GM19351 (cell line): ENCODE results near the gene TOR1B.

Experiments
- ATAC-seq: cut with Tn5 transposase; IDR thresholded peaks from one replicate; pipeline ENCODE4 v1.9.1; 2021; ENCODE audit warnings: mild to moderate bottlenecking, moderate library complexity; ENCODE audit not compliant: unreplicated experiment

Gene TOR1B

GRCh38 chr9:129812385-129812784 is 9.4 kb downstream of the TOR1B start:
- no peak for ATAC-seq

GRCh38 chr9:129813661-129814060 is 10.7 kb downstream of the TOR1B start:
- ATAC-seq, result no peak

DNA sequence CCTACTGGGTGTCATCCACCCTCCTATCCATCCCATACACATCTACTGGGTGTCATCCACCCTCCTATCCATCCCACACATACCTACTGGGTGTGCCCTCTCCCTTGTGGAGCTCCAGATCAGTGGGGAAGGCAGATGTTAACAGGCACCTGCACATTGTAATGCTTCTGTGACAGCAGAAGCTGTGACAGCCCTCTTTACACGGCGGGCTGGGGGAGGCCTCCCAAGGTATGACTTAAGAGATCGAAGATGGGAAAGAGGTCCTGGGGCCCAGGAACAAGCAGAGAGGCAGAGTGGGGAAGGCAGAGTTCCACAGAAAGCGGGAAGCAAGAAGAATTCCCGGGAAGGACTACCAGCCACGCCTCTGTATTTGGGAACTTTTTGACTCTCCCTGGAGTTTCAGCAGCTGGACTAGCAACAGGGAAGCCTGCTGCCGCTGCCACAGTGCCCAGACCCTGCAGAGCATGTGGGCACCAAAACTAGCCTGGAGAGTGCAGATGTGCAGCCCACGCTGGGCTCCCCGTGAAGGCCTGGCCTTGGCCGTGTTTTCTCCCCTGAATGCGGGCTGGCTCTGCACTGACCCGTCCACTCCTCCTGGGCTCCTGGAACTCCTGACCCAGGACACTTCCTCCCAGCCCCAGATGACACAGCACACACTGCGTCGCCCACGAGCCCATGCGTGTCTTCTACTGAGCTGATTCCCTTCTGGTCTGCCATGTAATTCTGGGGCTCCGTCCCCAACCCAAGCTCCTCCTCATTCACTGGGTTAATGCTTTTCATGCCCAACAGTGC is 11.6 kb downstream of the TOR1B start:
- ATAC-seq, result no peak

DNA sequence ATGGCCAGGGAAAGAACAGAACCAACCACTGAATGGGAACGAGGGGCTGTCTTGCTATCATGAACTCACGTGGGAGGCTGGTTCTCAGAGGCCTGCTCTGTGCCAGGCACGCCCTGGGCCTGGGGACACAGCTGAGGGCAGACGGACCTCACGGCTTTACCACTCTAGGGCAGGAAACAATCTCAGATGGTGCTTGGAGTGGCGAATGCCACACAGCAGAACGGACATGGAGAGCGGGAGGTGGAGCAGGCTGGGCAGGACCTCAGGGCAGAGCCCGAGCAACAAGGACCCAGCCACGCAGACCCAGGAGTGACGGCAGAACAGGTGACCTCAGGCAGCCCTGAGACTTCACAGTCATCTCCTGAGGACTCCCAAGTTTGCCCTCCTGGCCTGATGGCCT is 12.3 kb downstream of the TOR1B start:
- ATAC-seq, result no peak

- ATAC-seq, result no peak
Measured at GRCh38 chr9:129816501-129817435, 13.8 kb downstream of the TOR1B start.

GRCh38 chr9:129822898-129823541 is 20.0 kb downstream of the TOR1B start:
- no peak for ATAC-seq

DNA sequence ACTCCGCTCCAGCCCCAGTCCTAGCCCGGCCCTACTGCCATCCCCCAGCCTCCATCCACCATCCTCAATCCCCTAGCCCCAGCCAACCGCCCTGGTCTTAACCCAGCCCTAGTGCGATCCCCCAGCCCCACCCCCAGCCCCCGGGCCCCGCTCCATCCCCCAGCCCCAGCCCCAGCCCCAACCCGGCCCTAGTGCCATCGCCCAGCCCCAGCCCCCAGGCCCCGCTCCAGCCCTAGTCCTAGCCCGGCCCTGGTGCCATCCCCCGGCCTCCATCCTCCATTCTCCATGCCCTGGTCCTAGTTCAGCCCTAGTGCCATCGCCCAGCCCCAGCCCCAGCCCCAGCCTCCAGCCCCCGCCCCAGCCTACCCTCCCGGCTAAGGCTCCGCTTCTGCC is 20.6 kb downstream of the TOR1B start:
- ATAC-seq, result peak; percentile 7

- ATAC-seq, result peak; percentile 93
Measured at GRCh38 chr9:129823935-129824601, 21.1 kb downstream of the TOR1B start, which contains the start of gene TOR1A. TSS of gene TOR1A (minus strand) at chr9:129824136. CDS start at chr9:129824085, 51 bp downstream.

DNA sequence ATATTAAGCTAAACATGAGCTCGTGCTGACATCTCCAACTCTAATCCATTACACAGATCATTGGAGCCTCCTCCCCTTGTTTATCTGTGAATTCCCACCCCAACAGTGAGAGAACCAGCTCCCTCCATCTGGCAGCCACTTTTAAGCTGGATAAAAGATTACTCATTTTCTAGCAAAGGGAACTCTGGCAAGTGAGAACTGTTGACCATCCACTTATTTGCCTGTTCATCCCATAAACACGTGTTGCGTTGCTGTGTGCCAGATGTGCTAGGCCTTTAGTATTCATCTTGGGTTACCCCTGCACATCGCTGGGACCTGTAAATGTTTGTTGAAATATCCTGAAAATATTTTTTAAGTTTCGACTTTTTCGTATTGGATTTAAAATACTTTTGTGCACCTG is 23.4 kb downstream of the TOR1B start:
- ATAC-seq, result no peak

DNA sequence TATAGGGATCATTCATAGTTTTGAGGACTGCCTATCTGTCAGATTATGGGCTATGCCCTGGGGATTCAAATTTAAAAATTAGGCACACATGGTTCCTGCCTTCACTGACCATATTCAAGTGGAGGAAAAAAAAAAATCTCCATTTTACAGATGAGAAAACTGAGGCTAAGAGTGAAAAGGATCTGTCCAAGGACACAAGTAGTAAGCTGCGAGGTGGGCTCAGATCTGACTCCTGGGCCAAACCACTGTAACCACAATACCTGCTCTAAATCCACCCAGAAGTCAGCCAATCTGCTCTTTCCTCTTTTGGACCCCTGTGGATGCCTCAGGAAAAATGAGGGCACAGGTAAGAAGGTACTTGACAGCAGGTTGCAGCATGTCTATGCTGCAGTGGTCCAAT is 23.8 kb downstream of the TOR1B start:
- ATAC-seq, result no peak

DNA sequence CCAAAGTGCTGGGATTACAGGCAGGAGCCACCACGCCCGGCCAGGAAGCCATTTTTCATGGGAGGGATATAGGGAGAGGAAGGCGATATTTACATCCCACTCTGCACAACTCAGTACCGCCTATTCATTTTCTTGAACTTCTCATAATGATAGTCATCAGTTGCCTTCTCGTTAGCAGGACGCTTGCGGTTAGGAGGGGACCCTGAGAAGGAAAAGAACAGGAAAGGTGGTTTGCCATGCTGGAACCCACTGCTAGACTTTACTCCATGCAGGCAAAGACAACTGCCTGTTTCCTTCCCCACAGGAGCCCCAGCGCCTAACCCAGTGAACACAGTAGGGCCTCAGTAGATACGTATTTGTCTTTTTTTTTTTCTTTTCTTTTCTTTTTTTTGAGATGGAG is 25.1 kb downstream of the TOR1B start:
- ATAC-seq, result no peak

DNA sequence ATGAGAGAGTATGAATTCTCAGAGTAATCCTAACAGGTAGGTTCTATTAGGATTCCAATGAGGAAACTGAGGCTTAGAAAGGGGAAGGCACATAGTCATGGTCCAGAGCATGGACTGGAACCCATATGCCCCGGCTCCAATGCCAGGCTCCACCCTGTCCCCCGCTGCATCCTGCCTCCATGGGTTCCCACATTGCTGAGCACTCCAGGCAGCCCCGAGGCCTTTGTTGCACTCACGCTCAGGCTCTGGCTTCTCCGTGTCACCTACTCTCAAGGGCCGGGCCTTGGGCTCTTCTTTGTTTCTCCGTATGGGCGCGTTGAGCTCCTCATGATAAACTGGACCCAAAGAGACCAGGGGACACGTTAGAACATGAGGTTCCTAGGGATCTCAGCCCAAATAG is 26.0 kb downstream of the TOR1B start:
- no peak for ATAC-seq

DNA sequence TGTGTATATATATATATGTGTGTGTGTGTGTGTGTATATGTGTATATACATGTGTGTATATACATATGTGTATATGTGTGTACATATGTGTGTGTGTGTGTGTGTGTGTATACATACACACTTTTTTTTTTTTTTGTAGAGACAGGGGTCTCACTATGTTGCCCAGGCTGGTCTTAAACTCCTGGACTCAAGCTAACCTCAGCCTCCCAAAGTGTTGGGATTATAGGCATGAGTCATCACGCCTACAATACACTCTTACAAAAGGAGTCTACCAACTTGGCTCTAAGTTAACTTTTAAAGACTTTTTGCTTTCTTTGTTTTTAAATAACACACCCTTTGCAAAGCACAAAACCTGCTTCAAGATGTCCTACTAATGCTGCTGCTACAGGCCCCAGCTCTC is 30.0 kb downstream of the TOR1B start:
- no peak for ATAC-seq

DNA sequence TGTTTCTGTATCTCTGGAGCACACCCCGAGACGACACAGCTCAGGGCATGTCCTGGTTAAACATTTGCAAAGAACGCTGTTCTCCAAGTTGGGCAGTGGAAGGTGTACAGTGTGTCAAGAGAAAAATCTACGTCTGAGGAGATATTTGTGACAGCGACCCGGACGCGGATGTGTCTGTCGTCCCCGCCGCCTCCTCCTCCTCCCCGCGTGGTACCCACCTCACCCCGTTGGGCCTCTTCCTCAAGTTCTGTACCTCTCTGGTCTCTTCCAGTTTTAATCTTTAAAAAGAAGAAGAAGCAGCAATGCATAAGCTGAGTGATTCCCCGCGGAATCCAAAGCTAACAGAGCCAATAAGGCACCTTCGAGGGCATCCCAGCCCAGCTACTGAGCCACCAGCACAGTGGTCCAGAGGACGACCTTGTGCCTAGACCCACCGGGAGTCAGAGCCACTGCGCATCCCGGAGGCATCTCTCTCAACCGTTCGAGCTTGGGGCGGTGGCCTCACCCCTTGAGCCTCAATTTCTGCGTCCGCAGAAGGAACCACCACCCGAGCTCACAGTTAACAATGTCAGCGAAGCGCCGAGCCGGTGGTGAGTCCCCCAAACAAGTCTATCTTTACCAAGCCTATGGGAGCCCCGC is 31.6 kb downstream of the TOR1B start:
- peak; percentile 10 for ATAC-seq

GRCh38 chr9:129835128-129835859 is 32.3 kb downstream of the TOR1B start, which contains the start of the genes C9orf78 and USP20:
TSS of gene C9orf78 (minus strand) at chr9:129835275. CDS start at chr9:129835221, 54 bp downstream.
TSS of gene USP20 (plus strand) at chr9:129835458. CDS start at chr9:129852556, 17,098 bp downstream.
- peak; percentile 90 for ATAC-seq

GRCh38 chr9:129835860-129836223 is 32.9 kb downstream of the TOR1B start:
- ATAC-seq, result peak; percentile 5

DNA sequence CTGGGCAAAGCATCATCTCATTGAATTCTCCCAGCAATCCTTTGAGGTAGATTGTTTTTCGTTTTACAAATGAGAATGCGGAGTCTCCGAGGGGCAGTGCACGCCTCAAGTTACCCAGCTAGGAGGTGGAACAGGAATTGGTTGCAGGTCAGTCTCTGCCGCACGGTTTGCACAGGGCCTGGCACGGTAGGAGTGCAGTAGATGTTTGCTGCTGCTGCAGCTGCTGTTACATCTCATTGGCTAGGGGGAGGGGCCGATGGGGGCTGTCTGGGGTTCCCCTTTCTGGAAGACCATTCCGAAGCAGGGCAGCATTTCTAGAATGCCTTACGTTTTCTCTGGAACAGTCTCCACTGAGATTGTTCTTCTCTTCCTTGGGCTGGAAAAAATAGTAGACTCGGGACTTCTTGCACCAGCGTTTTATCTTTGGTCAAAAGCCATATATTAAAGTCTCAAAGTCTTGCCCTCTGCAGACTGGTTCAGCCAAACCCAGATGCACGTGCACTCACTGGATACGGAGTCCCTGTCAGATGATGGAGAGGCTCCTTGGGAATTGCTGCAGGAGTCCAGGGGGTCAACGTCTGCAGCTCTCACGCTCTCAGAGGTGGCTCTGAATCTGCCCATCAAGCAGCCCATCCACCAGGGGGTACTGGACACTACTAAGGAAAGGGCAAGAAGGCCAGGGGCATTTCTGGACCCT is 33.5 kb downstream of the TOR1B start:
- ATAC-seq, result no peak

GRCh38 chr9:129838707-129839259 is 35.8 kb downstream of the TOR1B start:
- ATAC-seq, result no peak
